Thyroid gland (tissue), 4 donors: ENCODE data around the gene ANKRD63.

Experiments
- CTCF ChIP-seq, 6 experiments: fragments of 200-600 bp in 3 of 6; fragments of 450-650 bp in 3 of 6; sonication (generic) in 3 of 6; IDR thresholded peaks; one replicate each; pipeline ENCODE4 v1.5.1; 2016 to 2019; ENCODE audit warnings: antibody characterized with exemption in 6 of 6, mild to moderate bottlenecking in 2 of 6, inconsistent platforms in 1 of 6, moderate library complexity in 1 of 6
- POLR2A ChIP-seq, 2 donors: fragments of 450-650 bp; IDR thresholded peaks; one replicate each; pipeline ENCODE4 v1.6.1; 2017; ENCODE audit warnings: antibody characterized with exemption in 2 of 2, mild to moderate bottlenecking in 2 of 2, moderate library complexity in 1 of 2

- TF ChIP-seq CTCF (IDR thresholded peaks at IDR 0.05) (peak in 1 of 6 experiments; percentile 3), POLR2A (IDR thresholded peaks at IDR 0.05) (peak in 1 of 2 donors; percentile 98)
These were observed 47.5 kb upstream of the ANKRD63 start for GRCh38 chr15:40330368-40330836.
